Left lung (tissue), 10 donors: Measurements from ENCODE around the gene POFUT1. TPM values are rescaled to one million over a fixed set of nuclear protein-coding genes. Genes with fewer than 3 reads are reported as not detected.
A peak's percentile ranks its signal among the peaks of the same experiment; 100 is the strongest.

ENCODE experiments used
- ATAC-seq: fragments of 200-7000 bp; cut with Tn5 transposase; one replicate; pipeline ENCODE4 v1.9.1; 2020; ENCODE audit warnings: moderate library complexity
- DNase-seq, 4 donors: peaks; one replicate each; pipeline ENCODE4 v3.0.0-alpha.2; 2013 to 2020
- H3K27ac ChIP-seq, 2 donors: fragments of 200-600 bp; sonication (generic) in 1 of 2; one replicate each; pipeline versions ENCODE4 v1.5.0 to v1.8.0; 2020 to 2021
- H3K27me3 ChIP-seq, 2 donors: fragments of 200-600 bp; sonication (generic) in 1 of 2; one replicate each; pipeline versions ENCODE4 v1.5.0 to v1.8.0; 2020 to 2021
- H3K36me3 ChIP-seq, 2 donors: fragments of 200-600 bp; sonication (generic) in 1 of 2; one replicate each; pipeline versions ENCODE4 v1.5.0 to v1.8.0; 2020 to 2021
- H3K4me1 ChIP-seq, 2 donors: fragments of 200-600 bp; one replicate each; pipeline ENCODE4 v1.8.0; 2021
- H3K4me3 ChIP-seq, 2 donors: fragments of 200-600 bp; sonication (generic) in 1 of 2; one replicate each; pipeline versions ENCODE4 v1.5.0 to v1.8.0; 2020 to 2021; ENCODE audit warnings: mild to moderate bottlenecking in 1 of 2
- H3K9me3 ChIP-seq, 2 donors: fragments of 200-600 bp; sonication (generic) in 1 of 2; one replicate each; pipeline versions ENCODE4 v1.5.0 to v1.8.0; 2020 to 2021
- CTCF ChIP-seq, 2 donors: fragments of 200-600 bp; sonication (generic) in 1 of 2; IDR thresholded peaks; one replicate each; pipeline versions ENCODE4 v1.5.0 to v1.8.0; 2021; ENCODE audit warnings: antibody characterized with exemption in 2 of 2
- intact Hi-C, 2 donors: fragments of 100-400 bp; cut with DNase I; formaldehyde crosslinking; loops; one replicate each; pipeline versions ENCODE4 v1.11.2 to v1.14.2; 2022
- polyA plus RNA-seq, 6 donors: library from polyadenylated mRNA; unstranded; fragments of 120-200 nt; gene quantifications; one replicate each; pipeline ENCODE4 v1.2.1, GENCODE V29; 2013; ENCODE audit not compliant: insufficient read length in 6 of 6
- total RNA-seq, 2 donors: library from RNA; stranded (reverse); fragmentation: NEBNext Ultra II Directional; extraction: Animal tissue kit (Norgen Biotek cat#: 25700); gene quantifications; one replicate each; pipeline ENCODE4 v1.2.1, GENCODE V29; 2021
- donor health status: DM: no; HTN: yes; CAD: no.
- donor health status: DM: no; HTN: no; CAD: no.

Gene POFUT1
- total and polyA plus RNA-seq, 8 donors, result 29.2 to 42.2 (median 36.6) TPM

GRCh38 chr20:32233286-32233685 lies 25.6 kb downstream of the POFUT1 start:
- Histone ChIP-seq H3K36me3 (peaks cover 0 to 89% of the 10 kb centered on the region in 2 donors), H3K27me3 (no peaks in the 10 kb centered on the region), H3K4me3 (no peak overlapping the region), H3K9me3 (no peaks in the 10 kb centered on the region), H3K27ac (no peak overlapping the region), H3K4me1 (peaks cover 0 to 46% of the 10 kb centered on the region in 2 donors)
- TF ChIP-seq CTCF (IDR thresholded peaks at IDR 0.05), result no peak
- intact Hi-C loops, result no loop called here
- no peak for DNase-seq
- ATAC-seq, result no peak

- intact Hi-C loops, result no loop called here
- peak overlapping the region in 1 of 2 donors; percentile 35 for H3K27ac ChIP-seq
- no peak overlapping the region for H3K4me3 ChIP-seq
- H3K4me1 ChIP-seq, result peaks cover 0 to 41% of the 10 kb centered on the region in 2 donors
- DNase-seq (no peak), ATAC-seq (no peak)
- H3K9me3 ChIP-seq, result no peaks in the 10 kb centered on the region
- H3K36me3 ChIP-seq, result peaks cover 0 to 79% of the 10 kb centered on the region in 2 donors
- H3K27me3 ChIP-seq, result no peaks in the 10 kb centered on the region
- no peak for TF ChIP-seq CTCF (IDR thresholded peaks at IDR 0.05)
Measured at GRCh38 chr20:32234135-32234808, 26.6 kb downstream of the POFUT1 start.

- DNase-seq (no peak), ATAC-seq (no peak)
- no peaks in the 10 kb centered on the region for H3K27me3 ChIP-seq
- intact Hi-C loops, result no loop called here
- H3K9me3 ChIP-seq, result no peaks in the 10 kb centered on the region
- no peak overlapping the region for H3K27ac ChIP-seq
- TF ChIP-seq CTCF (IDR thresholded peaks at IDR 0.05), result no peak
- H3K4me3 ChIP-seq, result no peak overlapping the region
- peaks cover 0 to 41% of the 10 kb centered on the region in 2 donors for H3K4me1 ChIP-seq
- peaks cover 0 to 68% of the 10 kb centered on the region in 2 donors for H3K36me3 ChIP-seq
Measured at GRCh38 chr20:32235331-32236047, 27.8 kb downstream of the POFUT1 start.

GRCh38 chr20:32236048-32236533 lies 28.4 kb downstream of the POFUT1 start:
- Histone ChIP-seq H3K36me3 (peaks cover 0 to 61% of the 10 kb centered on the region in 2 donors), H3K4me3 (no peak overlapping the region), H3K27me3 (no peaks in the 10 kb centered on the region), H3K9me3 (no peaks in the 10 kb centered on the region), H3K27ac (no peak overlapping the region), H3K4me1 (peaks cover 0 to 41% of the 10 kb centered on the region in 2 donors)
- TF ChIP-seq CTCF (IDR thresholded peaks at IDR 0.05), result no peak
- intact Hi-C loops, result no loop called here
- DNase-seq (no peak), ATAC-seq (no peak)

GRCh38 chr20:32236819-32237218 lies 29.1 kb downstream of the POFUT1 start:
- H3K27me3 ChIP-seq, result no peaks in the 10 kb centered on the region
- H3K4me3 ChIP-seq, result no peak overlapping the region
- peaks cover 0 to 54% of the 10 kb centered on the region in 2 donors for H3K36me3 ChIP-seq
- intact Hi-C loops, result no loop called here
- no peak for DNase-seq
- no peak overlapping the region for H3K27ac ChIP-seq
- no peak for ATAC-seq
- no peaks in the 10 kb centered on the region for H3K9me3 ChIP-seq
- peaks cover 0 to 34% of the 10 kb centered on the region in 2 donors for H3K4me1 ChIP-seq
- no peak for TF ChIP-seq CTCF (IDR thresholded peaks at IDR 0.05)
